ENCODE results near the gene STK11.

The STK11 gene

DNA sequence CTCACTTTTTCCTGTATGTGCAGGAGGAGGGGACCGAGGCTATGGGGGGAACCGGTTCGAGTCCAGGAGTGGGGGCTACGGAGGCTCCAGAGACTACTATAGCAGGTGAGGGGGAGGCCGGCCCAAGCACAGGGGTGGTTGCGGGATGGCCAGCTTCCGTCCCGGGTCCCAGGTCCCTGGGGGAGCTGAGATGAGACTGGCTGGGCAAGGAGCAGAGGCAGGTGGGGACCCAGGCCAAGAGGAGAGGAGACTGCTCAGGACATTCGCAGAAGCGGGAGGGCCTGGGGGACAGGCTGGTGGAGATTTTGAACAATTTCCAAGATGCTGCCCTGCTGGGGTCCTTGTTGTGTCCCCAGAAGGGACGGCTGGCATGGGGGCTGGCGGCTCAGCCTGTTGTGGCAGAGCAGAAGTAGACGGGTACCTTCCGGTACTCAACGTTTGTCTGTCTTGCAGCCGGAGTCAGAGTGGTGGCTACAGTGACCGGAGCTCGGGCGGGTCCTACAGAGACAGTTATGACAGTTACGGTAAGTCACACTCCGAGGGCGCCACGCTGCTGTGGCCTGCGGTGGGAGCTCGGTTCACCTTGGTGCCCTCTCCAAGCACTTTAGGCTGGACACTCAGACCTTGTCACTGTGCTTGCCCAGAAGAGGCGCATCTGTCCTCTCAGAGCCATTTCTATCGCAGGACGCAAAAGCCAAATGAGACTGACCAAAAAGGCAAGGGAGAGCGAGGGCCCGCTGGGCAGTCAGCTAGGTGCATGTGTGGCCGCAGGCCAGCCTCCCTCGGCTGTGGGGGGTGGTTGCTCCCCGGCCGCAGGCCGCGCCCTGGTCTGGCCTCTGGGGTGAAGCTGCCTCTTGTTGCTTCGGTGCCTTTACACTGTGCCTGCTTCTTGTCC is 66.2 kb downstream of the STK11 start:
- DNase-seq (ENCODE audit: extremely low read depth in 1 of 2, low read depth in 1 of 2) = no peak

DNA sequence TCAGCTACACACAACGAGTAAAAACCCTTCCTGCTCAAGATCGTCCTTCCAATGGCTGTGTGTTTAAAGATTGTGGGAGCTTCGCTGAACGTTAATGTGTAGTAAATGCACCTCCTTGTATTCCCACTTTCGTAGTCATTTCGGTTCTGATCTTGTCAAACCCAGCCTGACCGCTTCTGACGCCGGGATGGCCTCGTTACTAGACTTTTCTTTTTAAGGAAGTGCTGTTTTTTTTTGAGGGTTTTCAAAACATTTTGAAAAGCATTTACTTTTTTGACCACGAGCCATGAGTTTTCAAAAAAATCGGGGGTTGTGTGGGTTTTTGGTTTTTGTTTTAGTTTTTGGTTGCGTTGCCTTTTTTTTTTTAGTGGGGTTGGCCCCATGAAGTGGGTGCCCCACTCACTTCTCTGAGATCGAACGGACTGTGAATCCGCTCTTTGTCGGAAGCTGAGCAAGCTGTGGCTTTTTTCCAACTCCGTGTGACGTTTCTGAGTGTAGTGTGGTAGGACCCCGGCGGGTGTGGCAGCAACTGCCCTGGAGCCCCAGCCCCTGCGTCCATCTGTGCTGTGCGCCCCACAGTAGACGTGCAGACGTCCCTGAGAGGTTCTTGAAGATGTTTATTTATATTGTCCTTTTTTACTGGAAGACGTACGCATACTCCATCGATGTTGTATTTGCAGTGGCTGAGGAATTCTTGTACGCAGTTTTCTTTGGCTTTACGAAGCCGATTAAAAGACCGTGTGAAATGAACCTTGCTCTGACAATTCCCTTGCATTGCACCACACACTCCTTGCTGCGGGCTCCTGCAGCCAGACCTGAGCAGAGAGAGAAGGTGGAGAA is 67.1 kb downstream of the STK11 start:
- DNase-seq (ENCODE audit: extremely low read depth in 1 of 2, low read depth in 1 of 2) = no peak

DNA sequence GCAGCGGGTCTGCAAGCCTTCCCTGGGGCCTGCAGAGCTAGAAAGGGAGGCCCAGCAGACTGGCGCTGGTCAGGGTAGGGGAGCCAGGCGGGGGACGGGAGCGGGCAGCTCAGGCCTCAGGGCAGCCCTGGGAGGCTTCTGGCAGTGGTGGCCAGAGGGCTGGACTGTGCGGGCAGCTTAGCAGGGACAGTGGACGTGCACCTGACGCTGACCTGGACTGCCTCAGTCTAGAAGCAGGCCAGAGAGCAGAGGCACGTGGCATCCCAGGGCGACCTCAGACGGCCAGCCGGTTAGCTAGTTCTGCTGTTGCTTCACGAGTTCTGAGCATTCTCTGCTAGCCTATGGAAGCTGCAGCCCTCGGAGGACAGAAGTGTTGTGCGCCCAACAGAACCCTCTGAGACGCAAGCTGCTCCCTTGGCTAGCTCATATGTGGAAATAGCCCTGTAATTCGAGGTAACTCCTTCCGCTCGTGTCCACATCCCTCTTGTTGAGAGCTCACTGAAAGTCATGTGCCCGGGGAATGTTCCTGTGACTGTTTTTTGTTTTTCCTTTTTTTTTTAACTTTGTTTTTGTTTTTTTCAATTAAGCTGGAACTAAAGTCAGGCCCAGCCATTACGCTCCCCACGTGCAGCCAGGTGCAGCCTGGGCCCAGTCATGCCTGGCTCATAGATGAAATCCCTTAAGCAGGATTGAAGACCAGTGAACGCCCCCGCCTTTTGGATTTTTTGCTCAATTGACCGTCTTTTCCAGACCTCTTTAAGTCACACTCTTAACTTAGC is 67.9 kb downstream of the STK11 start:
- no peak for DNase-seq (ENCODE audit: extremely low read depth in 1 of 2, low read depth in 1 of 2)

DNA sequence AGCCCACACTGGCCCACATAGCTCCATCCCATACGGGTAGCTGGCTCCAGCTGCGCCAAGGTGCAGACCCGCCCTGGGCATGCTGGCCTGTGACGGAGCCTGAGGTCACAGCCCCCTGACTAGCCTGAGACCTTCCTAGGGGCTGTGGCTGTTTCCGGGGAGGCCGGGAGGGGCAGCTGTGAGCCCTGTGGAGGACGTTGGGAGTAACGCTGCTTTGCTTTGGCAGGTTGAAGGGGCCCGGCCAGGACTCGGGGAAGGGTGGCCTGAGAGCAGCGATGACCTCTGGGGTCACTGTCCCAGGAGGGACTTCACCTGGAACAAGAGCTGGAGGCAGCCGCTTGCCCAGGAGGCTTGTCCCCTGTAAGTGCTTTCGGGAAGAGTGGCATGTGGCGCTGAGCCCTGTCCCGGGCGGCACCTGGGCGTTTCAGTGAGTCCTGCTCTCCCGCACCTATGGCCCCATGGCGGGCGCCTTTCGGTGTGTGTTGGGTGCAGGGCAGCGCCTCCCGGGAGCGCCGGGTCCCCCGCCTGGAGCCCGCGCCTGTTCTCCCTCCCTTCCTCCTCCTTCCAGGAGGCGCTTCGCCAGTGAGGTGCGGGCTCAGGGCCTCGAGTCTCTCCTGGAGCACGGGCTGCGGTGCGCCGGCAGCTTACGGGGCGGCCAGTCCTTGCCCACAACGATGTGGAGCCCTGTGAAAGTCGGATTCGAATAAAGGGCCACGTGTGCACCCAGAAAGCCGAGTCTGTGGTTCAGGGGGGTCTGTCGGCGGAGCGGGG is 68.7 kb downstream of the STK11 start:
- DNase-seq (ENCODE audit: extremely low read depth in 1 of 2, low read depth in 1 of 2) = no peak

GRCh38 chr19:1274852-1275259 is 69.3 kb downstream of the STK11 start:
- DNase-seq (ENCODE audit: extremely low read depth in 1 of 2, low read depth in 1 of 2) = no peak

DNA sequence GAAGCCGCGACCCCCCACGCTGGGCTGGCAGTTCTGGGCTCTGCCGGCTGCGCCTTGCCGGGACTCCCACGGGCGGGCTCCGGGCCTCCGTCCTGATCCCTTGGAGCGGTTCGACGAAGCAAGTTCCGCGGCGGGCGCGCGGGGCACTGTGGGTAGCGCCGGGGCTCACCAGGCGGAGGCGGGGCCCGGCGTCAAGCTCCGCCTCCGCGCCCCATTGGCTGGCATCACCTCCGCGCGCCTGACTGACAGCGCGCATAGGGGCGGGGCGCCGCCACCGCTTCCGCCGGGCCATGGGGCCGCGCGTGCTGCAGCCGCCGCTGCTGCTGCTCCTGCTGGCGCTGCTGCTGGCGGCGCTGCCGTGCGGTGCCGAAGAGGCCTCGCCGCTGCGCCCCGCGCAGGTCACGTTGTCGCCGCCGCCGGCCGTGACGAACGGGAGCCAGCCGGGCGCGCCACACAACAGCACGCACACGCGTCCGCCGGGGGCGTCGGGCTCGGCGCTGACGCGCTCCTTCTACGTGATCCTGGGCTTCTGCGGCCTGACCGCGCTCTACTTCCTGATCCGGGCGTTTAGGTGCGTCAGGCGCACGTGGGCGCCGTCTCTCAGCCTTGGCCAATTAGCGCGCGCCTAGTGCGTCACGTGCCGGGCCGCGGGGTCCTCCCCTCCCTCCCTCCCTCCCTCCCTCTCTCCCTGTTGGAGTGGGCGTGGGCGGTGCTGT is 69.8 kb downstream of the STK11 start, which contains the start of gene FAM174C:
Gene FAM174C (plus strand): TSS at position 271 of the 716 bp plus-strand sequence. CDS start 20 bp downstream, at position 291.
- peak; percentile 92 to 94 for DNase-seq (ENCODE audit: extremely low read depth in 1 of 2, low read depth in 1 of 2)

DNA sequence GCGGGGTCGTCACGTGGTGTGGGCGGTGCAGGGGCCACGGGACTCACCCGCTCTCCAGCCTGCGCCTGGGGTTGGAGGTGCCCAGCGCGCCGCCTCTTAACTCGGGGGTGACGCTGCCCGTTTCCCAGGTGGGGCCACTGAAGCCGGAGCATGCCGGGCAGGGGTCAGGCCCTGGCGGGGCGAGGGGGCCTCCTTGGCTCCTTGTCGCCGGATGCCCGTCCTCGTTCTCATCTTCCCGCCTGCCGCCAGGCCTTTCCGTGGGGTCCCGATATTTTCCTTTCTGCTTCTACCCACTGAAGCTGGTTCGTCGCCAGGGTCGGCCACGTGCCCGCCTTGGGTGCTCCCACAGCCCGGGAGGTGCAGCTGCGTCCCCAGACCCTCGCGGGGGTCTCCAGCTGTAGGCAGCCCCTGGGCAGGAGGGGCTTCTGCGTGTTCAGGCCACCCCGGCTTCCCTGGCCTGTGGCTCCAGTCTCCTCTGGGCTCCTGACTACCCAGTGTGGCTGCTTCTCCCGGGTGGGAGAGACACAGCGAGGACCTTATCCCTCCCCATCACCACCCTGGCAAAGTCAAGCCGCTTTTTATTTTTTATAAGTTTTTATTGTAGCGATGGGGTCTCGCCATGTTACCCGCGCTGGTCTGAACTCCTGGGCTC is 70.5 kb downstream of the STK11 start:
- DNase-seq (ENCODE audit: extremely low read depth in 1 of 2, low read depth in 1 of 2) = no peak

DNA sequence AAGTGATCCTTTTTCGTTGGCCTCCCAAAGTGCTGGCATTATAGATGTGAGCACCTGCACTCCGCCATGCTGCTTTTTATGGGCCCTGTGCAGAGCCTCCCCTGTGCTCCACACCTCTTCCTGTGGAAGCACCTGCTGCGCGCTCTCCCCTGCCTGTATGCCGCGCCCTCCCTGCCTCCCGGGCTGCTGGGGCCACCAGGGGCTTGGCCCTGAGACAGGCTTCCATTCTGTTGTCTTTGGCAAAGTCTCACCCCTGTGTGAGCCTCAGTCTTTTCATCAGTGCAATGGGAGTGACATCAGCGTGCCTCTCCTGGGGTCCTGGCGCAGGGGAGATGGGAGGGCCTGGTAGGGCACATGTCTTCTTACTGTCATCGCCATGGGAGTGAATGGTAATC is 71.0 kb downstream of the STK11 start:
- no peak for DNase-seq (ENCODE audit: extremely low read depth in 1 of 2, low read depth in 1 of 2)

DNA sequence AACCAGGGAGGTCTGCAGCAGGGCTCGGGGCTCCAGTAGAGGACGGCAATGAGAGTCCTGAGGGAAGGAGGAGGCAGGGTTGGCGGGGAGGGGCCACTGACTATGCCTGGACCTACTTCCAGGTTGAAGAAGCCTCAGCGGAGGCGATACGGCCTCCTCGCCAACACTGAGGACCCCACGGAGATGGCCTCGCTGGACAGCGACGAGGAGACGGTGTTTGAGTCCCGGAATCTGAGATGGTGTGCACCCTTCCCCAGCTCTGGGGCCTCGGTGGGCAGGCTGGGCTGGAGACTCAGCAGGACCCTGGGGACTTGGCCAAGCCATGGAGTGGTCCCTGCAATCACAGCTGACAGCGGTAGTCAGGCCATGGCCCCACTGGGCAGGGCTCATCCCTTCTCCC is 71.5 kb downstream of the STK11 start:
- no peak for DNase-seq (ENCODE audit: extremely low read depth in 1 of 2, low read depth in 1 of 2)
